ENCODE results near the gene BARX1.
"Not testable (repeated sequence)": the region's sequence is repeated elsewhere in the genome, so short reads cannot be mapped to it uniquely, and the experiment has no call there.

BARX1 gene

GRCh38 chr9:93955111-93955980 lies at the start of gene BARX1:
Gene BARX1, minus strand, starts transcription at chr9:93955355. Its CDS starts 209 bp downstream, at chr9:93955146.
- DNase-seq = no peak

GRCh38 chr9:94002316-94003140 lies 47.4 kb upstream of the BARX1 start:
- DNase-seq = no peak

GRCh38 chr9:93996863-93997262 lies 41.7 kb upstream of the BARX1 start:
- no peak for DNase-seq

GRCh38 chr9:93996367-93996766 lies 41.2 kb upstream of the BARX1 start:
- no peak for DNase-seq

- DNase-seq = no peak
Observed at GRCh38 chr9:93994545-93994944, 39.4 kb upstream of the BARX1 start.

- DNase-seq = no peak
Observed at GRCh38 chr9:93994132-93994531, 39.0 kb upstream of the BARX1 start.

- no peak for DNase-seq
Observed at GRCh38 chr9:93992830-93993229, 37.7 kb upstream of the BARX1 start.

GRCh38 chr9:93990448-93990847 lies 35.3 kb upstream of the BARX1 start:
- no peak for DNase-seq

GRCh38 chr9:93988056-93988455 lies 32.9 kb upstream of the BARX1 start:
- no peak for DNase-seq

GRCh38 chr9:93984860-93985259 lies 29.7 kb upstream of the BARX1 start:
- no peak for DNase-seq

- no peak for DNase-seq
Observed at GRCh38 chr9:93983875-93984274, 28.7 kb upstream of the BARX1 start.

GRCh38 chr9:93979721-93980120 lies 24.6 kb upstream of the BARX1 start:
- DNase-seq = no peak

- no peak for DNase-seq
Observed at GRCh38 chr9:93978551-93978950, 23.4 kb upstream of the BARX1 start.

GRCh38 chr9:93976973-93977372 lies 21.8 kb upstream of the BARX1 start:
- DNase-seq = no peak

- no peak for DNase-seq
Observed at GRCh38 chr9:93976081-93976480, 20.9 kb upstream of the BARX1 start.

GRCh38 chr9:93975262-93975661 lies 20.1 kb upstream of the BARX1 start:
- DNase-seq = no peak

GRCh38 chr9:93974151-93974550 lies 19.0 kb upstream of the BARX1 start:
- no peak for DNase-seq

- not testable (repeated sequence) for DNase-seq
Observed at GRCh38 chr9:93972655-93973054, 17.5 kb upstream of the BARX1 start.

- no peak for DNase-seq
Observed at GRCh38 chr9:93969328-93969661, 14.1 kb upstream of the BARX1 start.

GRCh38 chr9:93968451-93969327 lies 13.5 kb upstream of the BARX1 start:
- no peak for DNase-seq

GRCh38 chr9:93967020-93967803 lies 12.1 kb upstream of the BARX1 start:
- DNase-seq = no peak
